HG03342 (cell line): ENCODE results near the gene TTC39A.
"Not testable (repeated sequence)": the region's sequence is repeated elsewhere in the genome, so short reads cannot be mapped to it uniquely, and the experiment has no call there.

ENCODE experiments used
- ATAC-seq: cut with Tn5 transposase; IDR thresholded peaks from one replicate; pipeline ENCODE4 v1.9.1; 2021; ENCODE audit warnings: mild to moderate bottlenecking, moderate library complexity; ENCODE audit not compliant: unreplicated experiment

Gene TTC39A

GRCh38 chr1:51340380-51340779 lies 10.0 kb upstream of the TTC39A start:
- no peak for ATAC-seq

GRCh38 chr1:51336711-51337110 lies 6.3 kb upstream of the TTC39A start:
- no peak for ATAC-seq

- ATAC-seq = no peak
Measured at GRCh38 chr1:51336004-51336403, 5.6 kb upstream of the TTC39A start.

- peak; percentile 55 for ATAC-seq
Measured at GRCh38 chr1:51331206-51332100, 1.1 kb upstream of the TTC39A start.

GRCh38 chr1:51329443-51330325 lies 678 bp downstream of the TTC39A start:
- no peak for ATAC-seq

GRCh38 chr1:51328926-51329325 lies 1.4 kb downstream of the TTC39A start:
- ATAC-seq = no peak

GRCh38 chr1:51328279-51328678 lies 2.1 kb downstream of the TTC39A start:
- ATAC-seq = no peak

GRCh38 chr1:51327386-51327785 lies 3.0 kb downstream of the TTC39A start:
- ATAC-seq = no peak

- no peak for ATAC-seq
Measured at GRCh38 chr1:51326839-51327238, 3.5 kb downstream of the TTC39A start.

GRCh38 chr1:51325878-51326755 lies 4.2 kb downstream of the TTC39A start:
- no peak for ATAC-seq

- no peak for ATAC-seq
Measured at GRCh38 chr1:51325391-51325790, 5.0 kb downstream of the TTC39A start.

- not testable (repeated sequence) for ATAC-seq
Measured at GRCh38 chr1:51325011-51325385, 5.4 kb downstream of the TTC39A start.

- ATAC-seq = no peak
Measured at GRCh38 chr1:51324251-51325010, 5.9 kb downstream of the TTC39A start.

GRCh38 chr1:51323778-51324177 lies 6.6 kb downstream of the TTC39A start:
- no peak for ATAC-seq

- ATAC-seq = no peak
Measured at GRCh38 chr1:51322417-51323101, 7.8 kb downstream of the TTC39A start.

- ATAC-seq = no peak
Measured at GRCh38 chr1:51321924-51322280, 8.5 kb downstream of the TTC39A start.

GRCh38 chr1:51320967-51321923 lies 9.1 kb downstream of the TTC39A start:
- no peak for ATAC-seq

GRCh38 chr1:51317798-51318197 lies 12.6 kb downstream of the TTC39A start:
- ATAC-seq = no peak

- no peak for ATAC-seq
Measured at GRCh38 chr1:51316846-51317120, 13.6 kb downstream of the TTC39A start.
